Measurements from ENCODE around the gene CDK14. TPM values are rescaled to one million over a fixed set of nuclear protein-coding genes. Genes with fewer than 3 reads are reported as not detected.
A peak's percentile ranks its signal among the peaks of the same experiment; 100 is the strongest.

CDK14 gene
- total RNA-seq, 1 donor from 2014 or later = 58.6 TPM

DNA sequence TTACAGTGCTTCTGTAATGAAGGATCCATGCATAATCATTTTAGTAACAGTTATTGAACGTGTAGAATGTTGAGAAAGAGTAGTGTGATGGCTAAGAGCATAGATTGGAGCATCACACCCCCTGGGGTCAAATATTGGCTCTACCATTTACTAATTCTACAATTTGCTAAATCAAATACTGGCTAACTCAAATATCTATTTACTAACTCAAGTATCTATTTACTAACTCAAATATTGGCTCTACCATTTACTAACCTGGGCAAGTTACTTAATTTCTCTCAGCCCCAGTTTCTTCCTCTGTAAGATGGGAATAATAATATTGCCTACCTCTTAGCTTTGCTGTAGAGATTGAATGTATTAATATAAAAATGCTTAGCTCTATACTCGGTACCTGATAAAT, 64.0 kb downstream of the CDK14 start:
- Histone ChIP-seq H3K9me3 (no peaks in the 10 kb centered on the region), H3K27me3 (ENCODE audit: low read depth) (no peaks in the 10 kb centered on the region), H3K4me3 (no peak overlapping the region), H3K4me1 (peaks cover 14% of the 10 kb centered on the region), H3K36me3 (no peaks in the 10 kb centered on the region), H3K27ac (no peak overlapping the region)
- ATAC-seq = no peak
- DNase-seq = no peak
- intact Hi-C loops (cut with DNase I) = no loop called here
- TF ChIP-seq CTCF (IDR thresholded peaks at IDR 0.05) = no peak

DNA sequence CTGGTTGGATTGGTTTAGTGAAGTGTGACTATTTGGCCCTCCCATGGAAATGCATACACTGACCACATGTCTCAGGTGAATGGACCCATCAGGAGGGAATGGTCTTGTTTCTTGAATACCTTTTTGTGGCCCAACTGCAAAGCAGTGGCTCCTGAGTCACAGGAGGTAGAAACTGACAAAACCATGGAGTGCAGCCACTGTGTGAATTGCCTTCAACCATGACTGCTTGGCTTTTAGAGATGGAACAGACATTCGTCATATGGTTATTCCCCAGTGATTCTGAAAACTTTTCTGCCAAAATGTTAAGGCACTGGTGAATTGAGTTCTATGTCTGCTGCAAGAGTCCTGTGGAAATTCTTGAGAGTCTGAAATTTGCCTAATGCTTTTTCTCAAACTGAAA, 64.7 kb downstream of the CDK14 start:
- H3K27me3 ChIP-seq (ENCODE audit: low read depth) = no peaks in the 10 kb centered on the region
- H3K4me1 ChIP-seq = peaks cover 14% of the 10 kb centered on the region
- DNase-seq (no peak), ATAC-seq (no peak)
- H3K4me3 ChIP-seq = no peak overlapping the region
- no peak for TF ChIP-seq CTCF (IDR thresholded peaks at IDR 0.05)
- no peaks in the 10 kb centered on the region for H3K9me3 ChIP-seq
- intact Hi-C loops (cut with DNase I) = no loop called here
- H3K27ac ChIP-seq = no peak overlapping the region
- no peaks in the 10 kb centered on the region for H3K36me3 ChIP-seq

GRCh38 chr7:90661290-90662151, 65.4 kb downstream of the CDK14 start:
- H3K27ac ChIP-seq = no peak overlapping the region
- no peaks in the 10 kb centered on the region for H3K9me3 ChIP-seq
- intact Hi-C loops (cut with DNase I) = no loop called here
- peak; percentile 56 to 69 for ATAC-seq
- no peaks in the 10 kb centered on the region for H3K27me3 ChIP-seq (ENCODE audit: low read depth)
- H3K36me3 ChIP-seq = no peaks in the 10 kb centered on the region
- DNase-seq = no peak
- H3K4me3 ChIP-seq = no peak overlapping the region
- H3K4me1 ChIP-seq = peaks cover 14% of the 10 kb centered on the region
- no peak for TF ChIP-seq CTCF (IDR thresholded peaks at IDR 0.05)

DNA sequence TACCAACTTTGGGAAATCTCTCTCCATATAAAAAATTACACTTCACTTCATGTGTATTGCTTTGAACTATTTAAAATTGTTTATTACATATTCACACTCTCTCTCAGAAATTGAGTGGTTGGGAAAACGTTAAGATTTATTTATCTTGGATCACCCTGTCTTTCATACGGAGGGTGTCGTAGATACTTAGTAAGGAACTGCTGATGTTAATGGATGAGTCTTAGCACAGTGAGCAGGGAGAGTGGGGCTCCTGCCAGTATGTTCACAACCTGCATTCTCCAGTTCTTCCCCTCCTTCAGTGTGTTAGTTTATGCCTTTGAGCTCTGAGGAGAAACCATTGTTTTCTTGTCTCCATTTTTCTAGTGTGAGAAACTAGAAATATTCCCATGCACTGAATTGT, 67.1 kb downstream of the CDK14 start:
- TF ChIP-seq CTCF (IDR thresholded peaks at IDR 0.05) = no peak
- peaks cover 14% of the 10 kb centered on the region for H3K4me1 ChIP-seq
- H3K27me3 ChIP-seq (ENCODE audit: low read depth) = no peaks in the 10 kb centered on the region
- no peaks in the 10 kb centered on the region for H3K9me3 ChIP-seq
- no peaks in the 10 kb centered on the region for H3K36me3 ChIP-seq
- no peak for ATAC-seq
- intact Hi-C loops (cut with DNase I) = no loop called here
- H3K4me3 ChIP-seq = no peak overlapping the region
- H3K27ac ChIP-seq = no peak overlapping the region
- DNase-seq = no peak

- no peaks in the 10 kb centered on the region for H3K27me3 ChIP-seq (ENCODE audit: low read depth)
- H3K4me3 ChIP-seq = no peak overlapping the region
- H3K36me3 ChIP-seq = no peaks in the 10 kb centered on the region
- DNase-seq (peak; percentile 47), ATAC-seq (peak in 1 of 2 donors; percentile 13)
- no peaks in the 10 kb centered on the region for H3K9me3 ChIP-seq
- intact Hi-C loops (cut with DNase I) = no loop called here
- no peak for TF ChIP-seq CTCF (IDR thresholded peaks at IDR 0.05)
- H3K27ac ChIP-seq = no peak overlapping the region
- peaks cover 12% of the 10 kb centered on the region for H3K4me1 ChIP-seq
Observed at GRCh38 chr7:90666186-90666585, 70.1 kb downstream of the CDK14 start.

Measured in lower lobe of right lung (tissue), 2 donors.